Subcutaneous abdominal adipose tissue (tissue), 5 donors: ENCODE results near the gene TNNT3.
"Not testable (repeated sequence)": the region's sequence is repeated elsewhere in the genome, so short reads cannot be mapped to it uniquely, and the experiment has no call there.

Experiments
- H3K27ac ChIP-seq: one replicate; pipeline ENCODE4 v1.7.0; 2013; ENCODE audit warnings: low read depth, mild to moderate bottlenecking, inconsistent platforms, low read length, moderate library complexity
- H3K27me3 ChIP-seq, 5 donors: one replicate each; pipeline ENCODE4 v1.7.0; 2013; ENCODE audit warnings: low read length in 5 of 5, inconsistent platforms in 1 of 5; ENCODE audit not compliant: control insufficient read depth in 5 of 5, insufficient read depth in 4 of 5
- H3K36me3 ChIP-seq, 5 donors: one replicate each; pipeline ENCODE4 v1.7.0; 2013; ENCODE audit warnings: low read length in 5 of 5; ENCODE audit not compliant: control insufficient read depth in 5 of 5, insufficient read depth in 5 of 5
- H3K4me1 ChIP-seq, 5 donors: one replicate each; pipeline ENCODE4 v1.7.0; 2013; ENCODE audit warnings: low read length in 5 of 5, mild to moderate bottlenecking in 3 of 5, moderate library complexity in 1 of 5; ENCODE audit not compliant: control insufficient read depth in 5 of 5, insufficient read depth in 5 of 5
- H3K4me3 ChIP-seq, 5 donors: one replicate each; pipeline ENCODE4 v1.7.0; 2013; ENCODE audit warnings: low read length in 5 of 5, low read depth in 1 of 5
- H3K9ac ChIP-seq, 5 donors: one replicate each; pipeline ENCODE4 v1.7.0; 2013; ENCODE audit warnings: low read length in 5 of 5, mild to moderate bottlenecking in 4 of 5, moderate library complexity in 3 of 5
- H3K9me3 ChIP-seq, 5 donors: one replicate each; pipeline ENCODE4 v1.7.0; 2013; ENCODE audit warnings: low read length in 5 of 5; ENCODE audit not compliant: control insufficient read depth in 5 of 5
- donor health status: healthy.
- donor health status: healthy.
- donor health status: healthy.
- donor health status: healthy.
- donor health status: healthy.

TNNT3 gene

DNA sequence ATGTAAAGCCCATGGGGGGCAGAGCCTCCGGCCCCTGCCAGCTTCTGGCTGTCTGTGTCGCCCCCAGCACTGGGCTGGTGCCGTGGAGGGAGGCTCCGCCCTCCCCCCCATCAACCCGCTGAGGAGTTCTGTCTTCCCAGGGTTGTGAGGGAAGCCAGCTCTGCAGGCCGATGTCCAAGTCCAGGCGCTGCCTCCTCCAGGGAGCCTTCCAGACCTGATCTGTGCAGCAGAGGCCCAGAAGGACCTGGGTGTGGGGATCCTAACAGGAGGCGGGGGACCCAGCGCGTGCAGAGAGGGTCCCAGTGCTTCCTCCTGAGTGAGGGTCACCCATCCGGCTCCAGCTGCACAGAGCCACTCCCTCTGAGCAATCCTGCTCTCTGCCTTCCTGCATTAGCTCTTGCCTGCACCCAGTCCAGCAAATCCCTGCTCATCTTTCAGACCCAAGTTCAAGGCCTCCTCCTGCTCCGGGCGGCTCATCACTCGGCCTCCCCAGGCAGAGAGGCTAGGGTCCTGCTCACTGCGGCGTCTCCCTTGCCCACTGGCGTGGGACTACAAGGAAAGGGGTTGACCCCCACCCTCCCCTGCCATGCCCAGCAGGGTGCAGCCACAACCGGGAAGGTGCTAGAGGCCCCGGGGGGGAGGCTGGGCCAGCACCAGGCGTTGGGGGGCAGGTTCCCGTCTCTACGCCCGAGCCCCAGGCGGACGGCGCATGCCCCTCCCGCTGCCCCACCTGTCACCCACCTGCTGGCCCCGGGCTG, 44.2 kb upstream of the TNNT3 start:
- Histone ChIP-seq H3K9me3 (no peaks in the 10 kb centered on the region), H3K27me3 (peaks cover 11 to 56% (median 25%) of the 10 kb centered on the region in 5 donors), H3K4me3 (peak overlapping the region in 3 of 5 donors; percentile 6 to 34 (median 22)), H3K4me1 (peaks cover 3 to 60% (median 51%) of the 10 kb centered on the region in 5 donors), H3K36me3 (no peaks in the 10 kb centered on the region), H3K27ac (no peak overlapping the region), H3K9ac (no peak overlapping the region)

DNA sequence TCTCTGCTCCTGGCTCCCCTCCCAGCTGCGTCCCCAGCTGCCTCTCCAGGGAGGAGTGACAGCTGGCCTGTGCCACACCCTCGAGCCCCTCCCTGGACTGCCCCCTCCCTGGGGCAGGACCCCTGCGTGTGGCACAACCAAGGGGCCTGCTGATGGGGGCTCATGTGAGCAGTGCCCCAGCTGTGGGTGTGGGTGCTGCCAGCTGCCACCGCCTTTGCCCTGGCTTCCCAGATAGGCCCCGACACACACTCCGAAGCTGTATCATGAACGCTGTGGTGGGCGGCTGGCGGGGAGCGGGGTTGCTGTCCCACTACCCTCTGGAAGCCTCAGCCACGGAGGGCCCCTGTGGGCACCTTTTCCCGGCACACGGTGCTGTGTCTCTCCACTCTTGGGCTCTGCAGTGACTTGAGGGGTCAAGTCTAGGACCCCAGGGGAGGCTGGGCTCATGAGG, 43.6 kb upstream of the TNNT3 start:
- Histone ChIP-seq H3K27ac (peak overlapping the region; percentile 57), H3K9ac (peak overlapping the region in 1 of 5 donors; percentile 62), H3K27me3 (peaks cover 7 to 54% (median 24%) of the 10 kb centered on the region in 5 donors), H3K4me1 (peaks cover 3 to 60% (median 51%) of the 10 kb centered on the region in 5 donors), H3K4me3 (peak overlapping the region in 2 of 5 donors; percentile 24 to 50)
- not testable (repeated sequence) for H3K9me3 ChIP-seq, H3K36me3 ChIP-seq

DNA sequence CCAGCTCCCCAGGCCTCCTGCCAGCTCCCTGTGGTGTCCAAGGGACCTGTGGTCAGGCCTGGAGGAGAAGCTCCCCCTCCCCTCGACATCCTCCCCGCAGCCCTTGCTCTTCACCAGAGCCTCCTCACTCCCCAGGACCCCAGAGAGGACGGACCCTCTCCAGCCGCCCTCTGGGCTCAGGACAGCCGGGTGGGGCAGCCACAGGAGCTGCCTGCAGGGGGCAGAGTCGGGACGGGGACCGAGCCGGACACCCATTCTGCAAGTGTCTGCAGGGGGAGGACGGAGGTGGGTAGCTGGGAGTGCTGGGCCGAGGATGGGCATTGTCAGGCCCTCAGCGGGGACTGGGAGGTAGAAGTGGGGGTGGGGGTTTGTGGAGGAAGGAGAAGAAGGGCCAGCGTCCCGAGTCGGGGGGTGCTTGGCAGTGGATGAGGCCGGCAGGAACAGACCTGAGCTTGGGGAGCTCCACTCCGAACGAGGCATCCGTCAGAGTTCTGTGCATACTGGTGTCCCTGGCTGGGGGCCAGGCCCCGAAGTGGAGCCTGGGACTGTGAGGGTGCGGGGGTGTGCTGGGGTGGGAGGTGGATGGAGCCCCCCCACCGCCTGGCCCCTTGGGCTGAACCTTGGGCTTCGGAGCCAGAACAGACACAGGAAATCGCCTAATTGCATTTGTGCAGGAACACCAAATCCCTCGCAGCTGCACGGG, 43.0 kb upstream of the TNNT3 start:
- H3K36me3 ChIP-seq = peaks cover 0 to 2% (median 0%) of the 10 kb centered on the region in 5 donors
- H3K4me3 ChIP-seq = peak overlapping the region in 2 of 5 donors; percentile 24 to 50
- H3K27me3 ChIP-seq = peaks cover 2 to 54% (median 23%) of the 10 kb centered on the region in 5 donors
- peak overlapping the region in 1 of 5 donors; percentile 62 for H3K9ac ChIP-seq
- no peaks in the 10 kb centered on the region for H3K9me3 ChIP-seq
- H3K4me1 ChIP-seq = peaks cover 3 to 61% (median 53%) of the 10 kb centered on the region in 5 donors
- H3K27ac ChIP-seq = peak overlapping the region; percentile 57

DNA sequence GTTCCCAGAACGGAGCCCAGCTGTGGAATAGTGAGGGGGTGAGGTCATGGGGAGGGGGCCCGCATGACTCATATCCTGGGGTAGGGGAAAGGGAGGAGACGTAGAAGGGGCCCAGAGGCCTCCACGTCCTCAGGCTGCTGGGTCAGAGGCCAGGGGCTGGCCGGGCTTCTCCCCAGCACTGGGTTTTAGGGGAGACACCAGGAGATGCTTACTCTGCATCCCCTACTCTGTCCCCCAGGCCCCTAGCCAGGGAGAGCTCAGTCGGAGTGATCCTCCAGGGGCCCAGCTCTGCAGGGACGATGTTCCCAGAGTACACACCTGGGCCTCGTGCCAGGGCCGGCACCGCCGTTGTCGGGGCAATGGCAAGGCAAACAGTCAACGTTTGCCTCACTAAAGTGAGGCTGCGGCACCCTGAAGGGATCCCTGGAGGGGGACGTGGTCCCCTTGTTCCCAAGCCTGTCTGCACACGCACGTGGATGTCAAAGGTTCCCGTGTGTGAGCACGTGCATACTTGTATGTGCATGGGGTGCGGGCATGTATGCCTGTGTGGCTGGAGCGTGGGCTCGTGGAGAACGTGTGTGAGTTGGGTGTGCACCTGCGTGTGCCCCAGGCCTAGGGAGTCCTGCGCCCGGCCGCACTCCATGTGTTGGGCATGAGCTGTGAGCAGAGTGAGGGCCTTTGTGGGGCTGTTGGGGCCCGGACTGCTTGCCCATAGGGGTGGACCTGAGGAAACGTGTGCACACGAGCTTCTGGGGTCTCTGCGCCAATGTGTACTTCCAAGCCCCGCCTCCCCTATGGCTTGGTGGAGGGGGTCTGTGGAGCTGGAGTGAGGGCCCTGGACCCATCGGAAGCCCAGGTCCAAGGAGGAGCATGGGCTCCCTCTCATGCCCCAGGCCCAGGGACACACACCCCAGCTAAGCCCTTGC, 42.0 kb upstream of the TNNT3 start:
- Histone ChIP-seq H3K4me1 (peaks cover 3 to 67% (median 62%) of the 10 kb centered on the region in 5 donors), H3K4me3 (no peak overlapping the region), H3K27me3 (peaks cover 2 to 49% (median 20%) of the 10 kb centered on the region in 5 donors)

DNA sequence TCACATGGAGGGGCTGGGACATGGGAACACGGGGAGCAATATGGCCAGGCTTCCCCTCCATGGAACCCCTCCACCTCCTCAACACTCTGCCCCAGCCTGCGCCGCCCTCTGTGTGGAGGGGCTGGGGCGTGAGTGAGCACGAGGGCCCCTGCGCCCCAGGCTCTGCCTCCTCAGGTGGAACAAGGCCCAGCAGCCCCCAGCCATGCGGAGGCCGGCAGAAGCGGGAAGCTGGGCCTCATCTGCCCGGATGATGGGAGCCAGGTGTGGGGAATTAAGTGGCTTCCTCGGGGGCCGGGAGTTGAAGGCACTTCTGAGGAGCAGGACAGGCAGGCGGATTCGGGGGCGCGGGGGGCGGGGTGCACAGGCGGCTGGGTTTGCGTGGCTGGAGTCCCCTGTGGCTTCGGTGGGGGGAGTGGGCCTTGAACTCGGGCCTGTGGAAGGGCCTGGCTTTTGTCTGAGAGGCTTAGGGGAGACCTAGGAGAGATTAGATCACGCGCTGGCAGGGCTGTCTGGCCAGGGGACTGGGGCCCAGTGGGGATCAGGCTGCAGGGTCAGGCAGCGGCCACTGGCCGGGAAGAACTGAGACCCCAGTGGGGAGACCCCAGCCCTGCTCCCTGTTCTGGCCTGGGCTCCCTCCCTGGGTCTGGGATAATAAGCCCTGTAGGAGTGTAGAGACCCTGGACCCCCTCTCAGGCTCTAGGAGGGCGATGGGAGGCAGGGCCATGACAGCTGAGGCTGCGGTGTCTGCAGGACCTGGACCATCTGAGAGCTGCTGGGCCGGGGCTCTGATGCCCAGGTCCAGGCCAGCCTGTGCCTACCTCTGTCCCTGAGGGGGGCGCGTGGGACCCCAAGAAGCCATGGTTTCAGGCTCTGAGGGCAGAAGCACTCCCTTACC, 41.1 kb upstream of the TNNT3 start:
- Histone ChIP-seq H3K4me1 (peaks cover 3 to 75% (median 69%) of the 10 kb centered on the region in 5 donors), H3K27me3 (peaks cover 2 to 47% (median 16%) of the 10 kb centered on the region in 5 donors), H3K4me3 (no peak overlapping the region), H3K27ac (peak overlapping the region; percentile 95), H3K9ac (no peak overlapping the region), H3K36me3 (peaks cover 0 to 5% (median 2%) of the 10 kb centered on the region in 5 donors), H3K9me3 (no peaks in the 10 kb centered on the region)

More for the DNA sequence above, 42.0 kb upstream of the TNNT3 start:
- Histone ChIP-seq H3K36me3 (peaks cover 0 to 2% (median 0%) of the 10 kb centered on the region in 5 donors), H3K9me3 (no peaks in the 10 kb centered on the region), H3K9ac (no peak overlapping the region), H3K27ac (peak overlapping the region; percentile 60)

DNA sequence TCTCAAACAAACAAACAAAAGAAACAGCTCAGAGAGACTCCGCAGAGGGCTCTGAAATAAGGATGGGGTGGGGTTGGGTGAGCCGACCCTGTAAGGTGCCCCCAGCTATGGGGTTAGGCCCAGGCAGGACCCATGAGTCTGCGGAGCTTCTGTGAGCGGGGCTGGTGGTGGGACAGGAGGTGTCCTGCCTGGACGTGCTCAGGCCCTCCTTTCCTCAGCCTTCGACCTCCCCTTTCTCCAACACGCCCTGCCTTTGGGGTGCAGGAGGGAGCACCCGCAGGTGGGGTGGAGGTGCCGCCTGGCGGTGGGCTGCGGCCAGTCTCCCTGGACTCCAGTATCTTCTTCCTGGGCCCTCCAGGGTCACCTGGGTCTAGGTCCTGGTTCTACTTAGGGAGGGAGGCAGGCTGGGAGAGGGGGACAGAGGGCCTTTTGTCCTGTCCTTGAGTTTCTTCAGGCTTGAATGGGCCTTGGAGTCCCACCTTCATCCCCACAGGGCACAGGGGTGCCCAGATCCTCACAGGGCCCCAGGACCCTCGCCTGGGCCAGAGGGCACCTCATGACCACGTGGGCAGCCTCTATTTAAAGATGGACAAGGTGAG, 40.1 kb upstream of the TNNT3 start:
- Histone ChIP-seq H3K4me3 (no peak overlapping the region), H3K9me3 (no peaks in the 10 kb centered on the region), H3K4me1 (peaks cover 3 to 75% (median 69%) of the 10 kb centered on the region in 5 donors), H3K27ac (peak overlapping the region; percentile 95), H3K36me3 (peaks cover 0 to 15% (median 9%) of the 10 kb centered on the region in 5 donors), H3K9ac (peak overlapping the region in 1 of 5 donors; percentile 71), H3K27me3 (peaks cover 2 to 43% (median 16%) of the 10 kb centered on the region in 5 donors)

DNA sequence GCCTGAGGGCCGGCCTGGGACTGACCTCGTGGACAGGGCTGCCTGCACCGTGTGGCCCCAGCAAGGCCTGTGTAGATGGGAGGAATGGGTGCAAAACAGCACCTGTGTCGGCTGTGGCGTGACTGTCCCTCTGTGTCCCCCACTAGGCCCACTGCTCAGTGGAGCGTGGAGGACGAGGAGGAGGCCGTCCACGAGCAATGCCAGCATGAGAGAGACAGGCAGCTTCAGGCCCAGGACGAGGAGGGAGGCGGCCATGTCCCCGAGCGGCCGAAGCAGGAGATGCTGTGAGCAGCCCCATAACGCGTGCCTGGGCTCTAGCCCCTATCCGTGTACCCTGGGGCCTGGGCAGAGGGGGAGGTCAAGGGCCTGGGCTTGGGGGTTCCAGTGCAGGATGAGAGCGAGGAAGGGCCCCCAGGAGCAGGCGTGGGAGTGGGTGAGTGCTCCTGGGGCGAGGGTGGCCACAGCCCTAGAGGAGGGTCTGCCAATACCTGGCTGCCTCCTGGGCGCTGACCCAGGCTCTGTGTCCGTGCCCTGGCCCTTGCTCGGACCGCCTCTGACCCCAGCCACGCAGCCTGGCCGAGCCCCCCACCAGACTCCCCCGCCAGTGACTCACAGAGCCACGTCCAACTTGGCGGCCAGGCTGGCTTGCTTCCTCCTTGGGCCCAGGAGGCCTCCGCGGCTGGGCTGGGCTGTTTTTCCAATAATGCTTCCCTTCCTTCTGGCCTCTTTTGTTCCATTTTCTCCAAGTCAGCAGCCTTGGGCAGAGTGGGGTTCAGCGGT, 39.4 kb upstream of the TNNT3 start:
- Histone ChIP-seq H3K4me3 (peak overlapping the region in 1 of 5 donors; percentile 5), H3K9ac (peak overlapping the region in 2 of 5 donors; percentile 47 to 71), H3K36me3 (peaks cover 5 to 21% (median 15%) of the 10 kb centered on the region in 5 donors), H3K27me3 (peaks cover 2 to 45% (median 16%) of the 10 kb centered on the region in 5 donors), H3K4me1 (peaks cover 3 to 71% (median 64%) of the 10 kb centered on the region in 5 donors), H3K27ac (peak overlapping the region; percentile 95), H3K9me3 (no peaks in the 10 kb centered on the region)

DNA sequence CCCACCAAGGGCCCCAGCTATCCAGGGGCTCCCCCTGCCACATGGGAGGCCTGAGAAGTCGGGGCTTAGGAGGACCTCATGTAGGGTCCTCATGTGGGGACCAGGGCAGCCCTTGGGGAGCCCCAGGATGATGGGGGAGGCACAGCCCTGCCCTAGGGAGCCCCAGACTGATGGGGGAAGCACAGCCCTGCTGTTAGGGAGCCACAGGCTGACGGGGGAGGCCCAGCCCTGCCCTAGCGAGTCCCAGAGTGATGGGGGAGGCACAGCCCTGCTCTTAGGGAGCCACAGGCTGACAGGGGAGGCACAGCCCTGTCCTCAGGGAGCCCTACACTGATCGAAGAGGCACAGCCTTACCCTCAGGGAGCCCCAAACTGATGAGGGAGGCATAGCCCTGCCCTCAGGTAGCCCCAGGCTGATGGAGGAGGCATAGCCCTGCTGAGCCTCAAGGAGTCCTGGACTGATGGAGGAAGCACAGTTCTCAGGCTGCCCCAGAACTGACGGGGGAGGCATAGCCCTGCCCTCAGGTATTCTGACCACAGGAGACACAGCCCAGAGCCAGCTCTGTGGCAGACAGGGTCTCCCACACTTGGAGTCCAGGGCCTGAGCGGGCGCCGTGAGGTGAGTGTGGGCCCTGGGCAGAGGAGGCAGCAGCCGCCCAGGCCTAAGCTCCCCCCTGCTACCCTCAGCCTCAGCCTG, 38.6 kb upstream of the TNNT3 start:
- peaks cover 9 to 29% (median 23%) of the 10 kb centered on the region in 5 donors for H3K36me3 ChIP-seq
- peaks cover 3 to 64% (median 59%) of the 10 kb centered on the region in 5 donors for H3K4me1 ChIP-seq
- no peaks in the 10 kb centered on the region for H3K9me3 ChIP-seq
- peak overlapping the region in 2 of 5 donors; percentile 5 to 15 for H3K4me3 ChIP-seq
- peak overlapping the region in 4 of 5 donors; percentile 22 to 71 (median 56) for H3K9ac ChIP-seq
- peak overlapping the region; percentile 95 for H3K27ac ChIP-seq
- peaks cover 2 to 38% (median 15%) of the 10 kb centered on the region in 5 donors for H3K27me3 ChIP-seq
